Neuronal stem cell (in vitro differentiated cells): ENCODE measurements around the gene ALDH6A1. TPM values are rescaled to one million over a fixed set of nuclear protein-coding genes. Genes with fewer than 3 reads are reported as not detected.
"Not testable (repeated sequence)": the region's sequence is repeated elsewhere in the genome, so short reads cannot be mapped to it uniquely, and the experiment has no call there.

Experiments
- DNase-seq: peaks from one replicate; pipeline ENCODE4 v3.0.0-alpha.2; 2013; ENCODE audit warnings: low spot score
- H2AFZ ChIP-seq: one replicate; pipeline ENCODE4 v1.6.1; 2013; ENCODE audit warnings: mild to moderate bottlenecking, low read length, inconsistent platforms
- H2AK5ac ChIP-seq: 2 replicates; pipeline ENCODE4 v1.6.1; 2013; ENCODE audit warnings: low read depth, mild to moderate bottlenecking, inconsistent platforms, low read length, moderate library complexity, mixed read lengths
- H2BK120ac ChIP-seq: 2 replicates; pipeline ENCODE4 v1.6.1; 2013; ENCODE audit warnings: low read depth, mild to moderate bottlenecking, inconsistent platforms, low read length, moderate library complexity, mixed read lengths
- H2BK12ac ChIP-seq: one replicate; pipeline ENCODE4 v1.6.1; 2013; ENCODE audit warnings: low read length, inconsistent platforms
- H2BK15ac ChIP-seq: 2 replicates; pipeline ENCODE4 v1.6.1; 2013; ENCODE audit warnings: mild to moderate bottlenecking, low read length, inconsistent platforms, mixed read lengths
- H2BK5ac ChIP-seq: one replicate; pipeline ENCODE4 v1.6.1; 2013; ENCODE audit warnings: inconsistent platforms, mild to moderate bottlenecking, low read length, moderate library complexity
- H3K14ac ChIP-seq: one replicate; pipeline ENCODE4 v1.6.1; 2013; ENCODE audit warnings: low read length, inconsistent platforms
- H3K18ac ChIP-seq: 2 replicates; pipeline ENCODE4 v1.6.1; 2013; ENCODE audit warnings: low read length, inconsistent platforms
- H3K23ac ChIP-seq: 2 replicates; pipeline ENCODE4 v1.6.1; 2013; ENCODE audit warnings: low read depth, mild to moderate bottlenecking, mixed read lengths, low read length, inconsistent platforms; ENCODE audit not compliant: poor library complexity
- H3K27ac ChIP-seq: replicated peaks from 3 replicates; pipeline ENCODE4 v1.5.1; 2013; ENCODE audit warnings: low read length, inconsistent platforms
- H3K27me3 ChIP-seq, 3 experiments: 2 replicates each; pipeline ENCODE4 v1.6.1; 2013; ENCODE audit warnings: low read length in 3 of 3, mild to moderate bottlenecking in 2 of 3, inconsistent platforms in 1 of 3, low read depth in 1 of 3, mixed read lengths in 1 of 3, moderate library complexity in 1 of 3; ENCODE audit not compliant: control insufficient read depth in 3 of 3, insufficient read depth in 3 of 3
- H3K36me3 ChIP-seq, 2 donors: replicated peaks in 1 of 2; 2 replicates each; pipeline ENCODE4 v1.6.1; 2013; ENCODE audit warnings: low read length in 2 of 2; ENCODE audit not compliant: control insufficient read depth in 2 of 2, insufficient read depth in 2 of 2
- H3K4ac ChIP-seq: 2 replicates; pipeline ENCODE4 v1.6.1; 2013; ENCODE audit warnings: inconsistent platforms, mild to moderate bottlenecking, low read length, moderate library complexity
- H3K4me1 ChIP-seq, 2 donors: 1 replicate in 1 of 2; 2 replicates in 1 of 2; pipeline ENCODE4 v1.6.1; 2013; ENCODE audit warnings: low read length in 2 of 2, low read depth in 1 of 2; ENCODE audit not compliant: control insufficient read depth in 2 of 2, insufficient read depth in 1 of 2
- H3K4me2 ChIP-seq: one replicate; pipeline ENCODE4 v1.6.1; 2013; ENCODE audit warnings: mild to moderate bottlenecking, low read length, inconsistent platforms; ENCODE audit not compliant: insufficient read depth, poor library complexity, severe bottlenecking
- H3K4me3 ChIP-seq, 2 donors: 2 replicates each; pipeline ENCODE4 v1.5.1; 2013; ENCODE audit warnings: low read length in 2 of 2, mild to moderate bottlenecking in 2 of 2, inconsistent platforms in 1 of 2, moderate library complexity in 1 of 2
- H3K79me1 ChIP-seq: one replicate; pipeline ENCODE4 v1.6.1; 2013; ENCODE audit warnings: low read depth, mild to moderate bottlenecking, inconsistent platforms, low read length, moderate library complexity
- H3K9ac ChIP-seq: one replicate; pipeline ENCODE4 v1.6.1; 2013; ENCODE audit warnings: mild to moderate bottlenecking, low read depth, low read length, inconsistent platforms; ENCODE audit not compliant: poor library complexity
- H3K9me3 ChIP-seq, 2 donors: replicated peaks in 1 of 2; 2 replicates each; pipeline versions ENCODE3 to v1.6.1; 2013; ENCODE audit warnings: low read length in 2 of 2, mild to moderate bottlenecking in 2 of 2, inconsistent platforms in 1 of 2, low read depth in 1 of 2, mixed read lengths in 1 of 2, moderate library complexity in 1 of 2; ENCODE audit not compliant: control insufficient read depth in 2 of 2, insufficient read depth in 1 of 2
- H4K8ac ChIP-seq: one replicate; pipeline ENCODE4 v1.6.1; 2013; ENCODE audit warnings: low read depth, mild to moderate bottlenecking, inconsistent platforms, low read length, moderate library complexity
- H4K91ac ChIP-seq: one replicate; pipeline ENCODE4 v1.6.1; 2013; ENCODE audit warnings: low read length, low read depth, mild to moderate bottlenecking, inconsistent platforms; ENCODE audit not compliant: poor library complexity
- WGBS, 2 donors: extraction: QIAGEN DNeasy Blood & Tissue Kit; methylation state at CpG; one replicate each; pipeline ENCODE4 v1.1.7; 2013; ENCODE audit warnings: missing lambda C conversion rate in 2 of 2, mixed read lengths in 1 of 2; ENCODE audit not compliant: insufficient read length in 2 of 2, insufficient replicate concordance in 1 of 2; ENCODE audit errors: extremely low coverage in 2 of 2; 5-methylcytosine and 5-hydroxymethylcytosine counted together
- polyA plus RNA-seq, 2 experiments: library from polyadenylated mRNA; stranded (reverse); fragments of 200-250 nt; gene quantifications; one replicate each; pipeline ENCODE4 v1.2.3, GENCODE V29; 2013

The ALDH6A1 gene
- polyA plus RNA-seq (2013, experiment 1 of 2): 19.3 TPM
- polyA plus RNA-seq (2013, experiment 2 of 2): 21.0 TPM

- H3K18ac ChIP-seq: peak within 1 kb of the TSS; percentile 78
- H3K23ac ChIP-seq: peak within 1 kb of the TSS; percentile 65
- H2BK15ac ChIP-seq: no peak within 1 kb of the TSS
- H2AK5ac ChIP-seq: no peak within 1 kb of the TSS
- H4K91ac ChIP-seq: no peak within 1 kb of the TSS
- peak within 1 kb of the TSS; percentile 79 to 98 for H3K4me3 ChIP-seq
- no peak within 1 kb of the TSS for H2BK12ac ChIP-seq
- H3K79me1 ChIP-seq: no peaks in the 10 kb centered on the region
- no peak within 1 kb of the TSS for H3K14ac ChIP-seq
- H3K27ac ChIP-seq: peak within 1 kb of the TSS; percentile 78
- no peak within 1 kb of the TSS for H2BK120ac ChIP-seq
- WGBS, 2 donors: no CpG with 5 or more reads among the region's 46 CpGs
- H2BK5ac ChIP-seq: peak within 1 kb of the TSS; percentile 25
- peak within 1 kb of the TSS; percentile 57 for H3K4me2 ChIP-seq
- peak within 1 kb of the TSS; percentile 82 for H3K9ac ChIP-seq
- no peak within 1 kb of the TSS for H3K4ac ChIP-seq
- H3K9me3 ChIP-seq: no peaks in the 10 kb centered on the region
- H2AFZ ChIP-seq: peak within 1 kb of the TSS; percentile 93
- no peak within 1 kb of the TSS for H4K8ac ChIP-seq
- H3K27me3 ChIP-seq: no peaks in the 10 kb centered on the region
- no peaks in the 10 kb centered on the region for H3K36me3 ChIP-seq
- peaks cover 2 to 10% of the 10 kb centered on the region in 2 donors for H3K4me1 ChIP-seq
- peak; percentile 100 for DNase-seq
These were observed at the start of gene ALDH6A1, which contains the start of gene LIN52 for GRCh38 chr14:74084277-74085046. ALDH6A1 (minus strand) TSS chr14:74084453; CDS start chr14:74084394, 59 bp downstream. LIN52 (plus strand) TSS chr14:74084956; CDS start chr14:74084975, 19 bp downstream.

GRCh38 chr14:74127634-74128033 is 43.4 kb upstream of the ALDH6A1 start:
- Histone ChIP-seq H3K4me2 (no peak overlapping the region), H3K4me1 (no peaks in the 10 kb centered on the region), H3K23ac (no peak overlapping the region), H3K27ac (no peak overlapping the region), H2BK5ac (no peak overlapping the region), H3K36me3 (peaks cover 0 to 3% of the 10 kb centered on the region in 2 donors), H3K18ac (no peak overlapping the region), H3K4me3 (no peak overlapping the region), H2AK5ac (no peak overlapping the region), H3K14ac (no peak overlapping the region), H4K8ac (no peak overlapping the region), H2BK12ac (no peak overlapping the region), H3K79me1 (no peaks in the 10 kb centered on the region), H3K9me3 (peaks cover 0 to 4% of the 10 kb centered on the region in 2 donors), H3K4ac (no peak overlapping the region), H3K27me3 (no peaks in the 10 kb centered on the region), H4K91ac (no peak overlapping the region), H2AFZ (no peak overlapping the region), H3K9ac (no peak overlapping the region), H2BK120ac (no peak overlapping the region), H2BK15ac (no peak overlapping the region)
- DNase-seq: no peak
- no CpG with 5 or more reads among the region's 1 CpG for WGBS, 2 donors

GRCh38 chr14:74126315-74127013 is 42.2 kb upstream of the ALDH6A1 start:
- no peak overlapping the region for H3K27ac ChIP-seq
- peaks cover 0 to 3% of the 10 kb centered on the region in 2 donors for H3K36me3 ChIP-seq
- H3K4me3 ChIP-seq: no peak overlapping the region
- no peak overlapping the region for H4K91ac ChIP-seq
- no peak overlapping the region for H3K4me2 ChIP-seq
- peaks cover 0 to 4% of the 10 kb centered on the region in 2 donors for H3K9me3 ChIP-seq
- H2BK15ac ChIP-seq: no peak overlapping the region
- WGBS, 2 donors: no CpG with 5 or more reads among the region's 1 CpG
- H3K4me1 ChIP-seq: no peaks in the 10 kb centered on the region
- no peak overlapping the region for H2BK5ac ChIP-seq
- no peak overlapping the region for H2AK5ac ChIP-seq
- H2BK12ac ChIP-seq: no peak overlapping the region
- H3K79me1 ChIP-seq: no peaks in the 10 kb centered on the region
- H2AFZ ChIP-seq: no peak overlapping the region
- H3K23ac ChIP-seq: no peak overlapping the region
- DNase-seq: no peak
- no peak overlapping the region for H3K18ac ChIP-seq
- no peaks in the 10 kb centered on the region for H3K27me3 ChIP-seq
- no peak overlapping the region for H4K8ac ChIP-seq
- no peak overlapping the region for H3K4ac ChIP-seq
- H3K9ac ChIP-seq: no peak overlapping the region
- H2BK120ac ChIP-seq: no peak overlapping the region
- no peak overlapping the region for H3K14ac ChIP-seq

GRCh38 chr14:74125487-74125886 is 41.2 kb upstream of the ALDH6A1 start:
- not testable (repeated sequence) for H3K18ac ChIP-seq, H4K8ac ChIP-seq
- no CpG with 5 or more reads among the region's 5 CpGs for WGBS, 2 donors

More at GRCh38 chr14:74125487-74125886, 41.2 kb upstream of the ALDH6A1 start:
- H3K9me3 ChIP-seq, H2BK120ac ChIP-seq, H3K27me3 ChIP-seq, H3K4ac ChIP-seq, H3K14ac ChIP-seq, H2BK12ac ChIP-seq, H2BK15ac ChIP-seq, DNase-seq, H2AK5ac ChIP-seq, H3K36me3 ChIP-seq, H3K9ac ChIP-seq, H3K4me3 ChIP-seq, H3K23ac ChIP-seq, H2BK5ac ChIP-seq, H4K91ac ChIP-seq, H2AFZ ChIP-seq, H3K4me1 ChIP-seq, H3K79me1 ChIP-seq, H3K4me2 ChIP-seq, H3K27ac ChIP-seq: not testable (repeated sequence)
